Mononuclear cell (primary cell): ENCODE results near the gene CASZ1. TPM values are rescaled to one million over a fixed set of nuclear protein-coding genes. Genes with fewer than 3 reads are reported as not detected.

Source experiments
- H3K27me3 ChIP-seq: 2 replicates; pipeline ENCODE4 v1.6.0; 2011; ENCODE audit warnings: low read length, control low read depth; ENCODE audit not compliant: insufficient read depth
- H3K4me1 ChIP-seq: 2 replicates; pipeline ENCODE4 v1.5.1; 2011; ENCODE audit warnings: mild to moderate bottlenecking, low read length, control low read depth; ENCODE audit not compliant: insufficient read depth
- H3K4me3 ChIP-seq: 2 replicates; pipeline ENCODE4 v1.5.1; 2011; ENCODE audit warnings: mild to moderate bottlenecking, low read length, moderate library complexity
- H3K9me3 ChIP-seq: 2 replicates; pipeline ENCODE4 v1.5.1; 2011; ENCODE audit warnings: low read depth, mild to moderate bottlenecking, control low read depth, low read length
- total RNA-seq: library from RNA; depleted of rRNA; stranded (reverse); fragments of >200 nt; gene quantifications from one replicate; pipeline ENCODE4 v1.2.3, GENCODE V29; 2012

Gene CASZ1
- total RNA-seq, 1 donor = 18.8 TPM

GRCh38 chr1:10628685-10629084, 167.8 kb downstream of the CASZ1 start:
- Histone ChIP-seq H3K9me3 (no peaks in the 10 kb centered on the region), H3K4me1 (no peaks in the 10 kb centered on the region), H3K4me3 (no peak overlapping the region), H3K27me3 (no peaks in the 10 kb centered on the region)

DNA sequence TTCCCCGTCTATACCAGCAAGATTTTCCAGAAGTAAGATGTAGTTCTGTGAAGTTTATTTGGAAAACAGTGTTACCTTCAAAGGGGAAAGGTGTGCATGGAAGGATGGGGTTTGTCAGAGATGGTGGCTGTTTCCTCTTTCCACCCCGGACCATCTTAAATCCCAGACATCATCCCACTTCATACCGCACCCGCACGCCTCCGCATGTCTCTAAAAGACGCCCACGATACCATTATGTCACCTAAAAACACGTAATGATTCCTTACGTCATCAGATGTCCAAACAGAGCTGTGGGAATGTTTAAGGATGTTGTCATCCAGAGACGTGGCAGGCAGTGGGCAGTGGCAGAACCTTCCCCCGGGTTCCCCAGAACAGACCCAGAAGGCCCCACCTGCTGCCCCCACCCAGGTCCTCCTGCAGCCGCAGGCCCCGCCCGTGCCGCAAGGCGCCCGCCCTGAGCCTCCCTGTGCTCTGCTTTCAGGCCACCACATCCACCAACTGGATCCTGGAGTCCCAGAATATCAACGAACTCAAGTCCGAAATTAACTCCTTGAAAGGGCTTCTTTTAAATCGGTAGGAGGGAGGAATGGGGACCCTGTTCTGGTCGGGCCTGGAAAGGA, 169.5 kb downstream of the CASZ1 start:
- Histone ChIP-seq H3K9me3 (no peaks in the 10 kb centered on the region), H3K4me3 (no peak overlapping the region), H3K4me1 (no peaks in the 10 kb centered on the region), H3K27me3 (no peaks in the 10 kb centered on the region)

GRCh38 chr1:10626131-10626731, 170.2 kb downstream of the CASZ1 start:
- Histone ChIP-seq H3K27me3 (no peaks in the 10 kb centered on the region), H3K4me1 (no peaks in the 10 kb centered on the region), H3K9me3 (no peaks in the 10 kb centered on the region), H3K4me3 (no peak overlapping the region)

DNA sequence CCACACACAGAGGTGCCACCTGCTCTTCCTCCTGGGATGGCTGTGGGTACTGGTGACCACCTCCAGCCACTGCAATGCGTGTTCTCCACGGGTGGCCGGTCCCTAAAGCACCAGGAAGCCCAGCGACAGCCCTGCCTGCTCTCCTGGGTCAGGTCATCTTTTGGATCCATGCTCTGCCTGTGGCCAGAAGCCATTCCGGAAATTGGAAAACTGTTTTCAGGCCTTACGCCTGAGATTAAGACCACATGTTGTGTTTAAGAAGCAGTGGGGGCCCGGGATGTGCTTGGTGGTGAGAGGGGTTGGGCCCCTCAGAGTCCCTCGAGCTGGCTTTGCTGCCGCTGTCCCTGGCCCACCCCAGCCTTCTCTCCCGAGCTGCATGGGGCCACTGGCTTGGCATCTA, 170.9 kb downstream of the CASZ1 start:
- Histone ChIP-seq H3K4me3 (no peak overlapping the region), H3K4me1 (no peaks in the 10 kb centered on the region), H3K9me3 (no peaks in the 10 kb centered on the region), H3K27me3 (no peaks in the 10 kb centered on the region)

DNA sequence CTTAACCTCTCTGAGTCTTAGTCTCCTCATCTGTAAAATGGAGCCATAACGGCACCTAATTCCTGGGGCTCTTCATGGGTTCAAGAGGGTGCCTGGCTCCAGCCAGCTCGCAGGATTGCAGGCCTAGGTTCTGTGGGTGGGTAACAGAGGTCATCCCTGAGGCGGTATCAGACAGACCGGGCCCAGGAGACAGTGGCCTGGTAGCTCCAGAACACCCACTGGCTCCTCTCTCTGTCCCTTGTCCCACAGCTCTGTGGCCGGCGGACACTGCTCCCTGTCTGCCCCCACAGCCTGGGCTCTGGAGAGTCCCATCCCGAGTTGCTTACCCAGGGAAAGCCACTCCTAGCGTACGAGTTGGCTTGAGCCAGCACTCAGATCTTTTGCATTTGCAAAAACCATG, 171.4 kb downstream of the CASZ1 start:
- H3K9me3 ChIP-seq = no peaks in the 10 kb centered on the region
- no peak overlapping the region for H3K4me3 ChIP-seq
- no peaks in the 10 kb centered on the region for H3K4me1 ChIP-seq
- no peaks in the 10 kb centered on the region for H3K27me3 ChIP-seq

DNA sequence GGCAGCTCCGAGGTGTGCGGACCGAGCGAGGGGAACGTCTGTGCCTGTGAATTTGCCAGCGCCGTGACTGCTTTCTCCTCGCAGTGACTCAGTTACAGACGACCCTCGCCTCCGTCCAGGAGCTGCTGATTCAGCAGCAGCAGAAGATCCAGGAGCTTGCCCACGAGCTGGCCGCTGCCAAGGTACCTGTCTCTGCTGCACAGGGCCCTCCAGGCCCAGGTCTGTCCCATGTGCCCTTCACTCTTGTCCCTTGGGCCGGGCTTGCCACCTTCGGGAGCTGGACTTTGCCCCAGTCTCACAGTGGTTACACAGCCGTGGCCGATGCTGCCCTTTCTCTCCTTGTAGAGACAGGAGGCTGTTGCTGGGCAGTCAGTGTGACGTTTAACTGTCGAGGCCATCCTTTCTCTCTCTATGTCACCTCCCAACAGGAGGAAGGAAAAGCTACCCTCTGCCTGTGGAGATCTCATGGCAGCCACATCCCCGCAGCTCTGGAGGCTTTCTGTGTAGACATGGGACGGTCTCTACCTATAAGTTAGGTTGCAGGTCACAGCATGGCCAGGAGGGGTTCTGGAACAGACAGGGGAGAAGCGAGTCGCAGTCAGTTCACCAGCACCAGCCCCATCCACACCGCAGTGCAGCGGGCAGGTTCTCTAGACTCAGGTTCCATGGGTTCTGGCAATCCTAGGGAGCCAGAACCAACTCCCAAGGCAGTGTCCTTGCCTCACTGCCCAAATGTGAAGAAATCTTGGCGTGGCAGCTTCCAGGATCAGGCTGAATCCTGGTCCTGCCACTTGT, 172.0 kb downstream of the CASZ1 start:
- H3K9me3 ChIP-seq = no peaks in the 10 kb centered on the region
- H3K4me1 ChIP-seq = no peaks in the 10 kb centered on the region
- H3K4me3 ChIP-seq = no peak overlapping the region
- H3K27me3 ChIP-seq = no peaks in the 10 kb centered on the region

- no peaks in the 10 kb centered on the region for H3K9me3 ChIP-seq
- H3K4me3 ChIP-seq = no peak overlapping the region
- H3K4me1 ChIP-seq = no peaks in the 10 kb centered on the region
- no peaks in the 10 kb centered on the region for H3K27me3 ChIP-seq
These were observed 172.7 kb downstream of the CASZ1 start for GRCh38 chr1:10623686-10624145.

DNA sequence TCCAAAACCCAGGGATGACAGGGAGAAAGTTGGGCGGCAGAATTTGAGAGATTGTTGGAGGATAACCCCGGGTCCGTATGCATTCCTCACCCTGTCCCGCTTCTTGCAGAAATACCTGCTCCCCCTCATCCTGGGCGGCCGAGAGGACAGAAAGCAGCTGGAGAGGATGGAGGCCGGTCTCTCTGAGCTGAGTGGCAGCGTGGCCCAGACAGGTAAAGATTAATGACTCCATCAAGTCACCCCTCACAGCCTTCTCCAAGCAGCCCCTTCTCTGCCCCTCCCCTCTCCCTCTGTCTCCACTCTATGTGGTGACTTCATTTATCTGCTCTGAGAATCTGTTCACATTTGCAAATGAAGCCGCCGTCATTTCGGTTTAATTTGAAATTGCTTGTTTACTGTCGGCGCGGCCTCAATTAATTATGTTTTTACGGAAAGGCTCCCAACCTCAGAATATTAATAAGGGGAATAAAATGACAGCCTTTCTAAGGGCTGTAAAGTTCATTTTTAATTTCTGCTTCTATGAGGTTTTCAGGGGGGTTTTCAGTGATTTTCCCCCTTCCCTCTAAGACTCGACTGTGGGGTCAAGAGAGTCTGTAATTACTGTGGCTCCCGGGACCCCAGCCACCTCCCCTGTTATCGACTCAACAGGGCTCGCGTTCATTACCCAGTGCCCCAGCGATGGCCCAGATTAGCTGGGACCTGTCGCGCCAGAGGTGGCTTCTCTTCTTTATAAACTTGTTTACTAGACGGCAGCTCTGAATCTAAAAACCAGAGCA, 173.3 kb downstream of the CASZ1 start:
- Histone ChIP-seq H3K4me3 (no peak overlapping the region), H3K9me3 (no peaks in the 10 kb centered on the region), H3K27me3 (no peaks in the 10 kb centered on the region), H3K4me1 (no peaks in the 10 kb centered on the region)

- Histone ChIP-seq H3K9me3 (no peaks in the 10 kb centered on the region), H3K27me3 (no peaks in the 10 kb centered on the region), H3K4me3 (no peak overlapping the region), H3K4me1 (no peaks in the 10 kb centered on the region)
These were observed 174.5 kb downstream of the CASZ1 start for GRCh38 chr1:10621906-10622305.

GRCh38 chr1:10620776-10621175, 175.7 kb downstream of the CASZ1 start:
- Histone ChIP-seq H3K4me3 (no peak overlapping the region), H3K4me1 (no peaks in the 10 kb centered on the region), H3K27me3 (no peaks in the 10 kb centered on the region), H3K9me3 (no peaks in the 10 kb centered on the region)

DNA sequence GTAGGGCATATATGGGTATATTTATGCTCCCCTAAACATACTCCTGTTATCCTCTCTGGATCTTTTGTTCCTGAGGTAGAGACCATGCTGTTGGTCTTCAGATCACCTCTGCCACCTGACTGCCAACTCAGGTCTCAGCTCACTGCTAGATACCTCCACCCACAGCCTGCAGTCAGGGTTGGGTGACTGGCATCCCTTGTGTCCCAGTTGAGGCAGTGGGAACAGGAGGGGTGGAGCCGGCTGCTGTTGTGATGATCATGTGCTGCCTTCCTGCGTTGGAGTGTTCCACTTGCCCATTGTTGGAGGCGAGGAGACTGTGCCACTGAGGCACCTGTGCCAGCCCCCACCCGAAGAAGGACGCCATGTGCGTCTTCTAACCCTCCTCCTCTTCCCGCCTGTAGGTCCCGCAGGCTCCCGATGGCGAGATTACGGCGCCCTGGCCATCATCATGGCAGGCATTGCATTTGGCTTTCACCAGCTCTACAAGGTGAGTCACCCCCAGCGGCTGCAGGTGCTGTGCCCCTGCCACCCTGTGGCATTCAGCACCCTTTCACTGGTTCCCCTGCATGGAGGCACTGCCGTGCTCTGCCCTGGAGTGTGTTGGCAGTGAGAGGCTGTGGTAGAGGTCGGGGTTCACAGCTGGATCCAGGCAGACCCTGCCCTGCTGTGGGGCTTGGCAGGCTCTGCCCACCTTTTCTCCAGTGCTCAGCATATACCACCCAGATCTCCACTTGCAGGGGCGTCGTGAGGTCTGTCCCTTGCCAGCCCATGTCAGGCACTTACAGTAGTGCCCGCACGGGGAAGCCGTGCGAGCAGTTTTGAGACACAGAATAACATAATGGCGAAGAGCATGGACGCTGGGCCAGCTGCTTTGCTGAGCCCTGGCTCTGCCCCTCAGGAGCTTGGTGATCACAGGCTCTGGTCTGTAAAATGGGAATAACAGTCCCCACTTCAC, 178.2 kb downstream of the CASZ1 start:
- Histone ChIP-seq H3K9me3 (no peaks in the 10 kb centered on the region), H3K4me3 (no peak overlapping the region), H3K27me3 (no peaks in the 10 kb centered on the region), H3K4me1 (no peaks in the 10 kb centered on the region)

GRCh38 chr1:10617318-10617717, 179.1 kb downstream of the CASZ1 start:
- Histone ChIP-seq H3K27me3 (no peaks in the 10 kb centered on the region), H3K4me1 (no peaks in the 10 kb centered on the region), H3K9me3 (no peaks in the 10 kb centered on the region), H3K4me3 (no peak overlapping the region)

- H3K4me1 ChIP-seq = no peaks in the 10 kb centered on the region
- no peak overlapping the region for H3K4me3 ChIP-seq
- H3K27me3 ChIP-seq = no peaks in the 10 kb centered on the region
These were observed 179.8 kb downstream of the CASZ1 start for GRCh38 chr1:10616696-10617095.

More at GRCh38 chr1:10616696-10617095, 179.8 kb downstream of the CASZ1 start:
- H3K9me3 ChIP-seq = no peaks in the 10 kb centered on the region
